Raji (cell line): ENCODE data around the gene HSPA1B.

Source experiments
- POLR2A ChIP-seq: IDR thresholded peaks from 2 replicates; pipeline ENCODE4 v1.6.1; 2011; ENCODE audit warnings: low read depth, low read length, control low read depth; ENCODE audit not compliant: insufficient read depth

The HSPA1B gene

GRCh38 chr6:31827286-31828079, at the start of gene HSPA1B:
HSPA1B (plus strand) TSS chr6:31827738; CDS start chr6:31827951, 213 bp downstream.
- peak; percentile 97 for TF ChIP-seq POLR2A

- no peak for TF ChIP-seq POLR2A
Observed at GRCh38 chr6:31778193-31778592, 49.3 kb upstream of the HSPA1B start.

GRCh38 chr6:31778999-31779885, 48.3 kb upstream of the HSPA1B start:
- TF ChIP-seq POLR2A = no peak

GRCh38 chr6:31779908-31780307, 47.6 kb upstream of the HSPA1B start:
- no peak for TF ChIP-seq POLR2A

- TF ChIP-seq POLR2A = no peak
Observed at GRCh38 chr6:31780507-31781243, 46.9 kb upstream of the HSPA1B start.

GRCh38 chr6:31781244-31782125, 46.1 kb upstream of the HSPA1B start:
- TF ChIP-seq POLR2A = no peak

GRCh38 chr6:31782126-31782855, 45.2 kb upstream of the HSPA1B start:
- TF ChIP-seq POLR2A = no peak

GRCh38 chr6:31784098-31784925, 43.2 kb upstream of the HSPA1B start:
- TF ChIP-seq POLR2A = no peak

GRCh38 chr6:31785475-31785874, 42.1 kb upstream of the HSPA1B start:
- no peak for TF ChIP-seq POLR2A

GRCh38 chr6:31791324-31792089, 36.0 kb upstream of the HSPA1B start:
- no peak for TF ChIP-seq POLR2A

GRCh38 chr6:31792090-31792374, 35.5 kb upstream of the HSPA1B start:
- TF ChIP-seq POLR2A = no peak

GRCh38 chr6:31792761-31793171, 34.8 kb upstream of the HSPA1B start:
- TF ChIP-seq POLR2A = no peak
